Measurements from ENCODE around the gene ATXN2. TPM values are rescaled to one million over a fixed set of nuclear protein-coding genes. Genes with fewer than 3 reads are reported as not detected.
"Not testable (repeated sequence)": the region's sequence is repeated elsewhere in the genome, so short reads cannot be mapped to it uniquely, and the experiment has no call there.

The ATXN2 gene
- total RNA-seq, 2 experiments from 2014 or later = 37.2 to 42.3 TPM

DNA sequence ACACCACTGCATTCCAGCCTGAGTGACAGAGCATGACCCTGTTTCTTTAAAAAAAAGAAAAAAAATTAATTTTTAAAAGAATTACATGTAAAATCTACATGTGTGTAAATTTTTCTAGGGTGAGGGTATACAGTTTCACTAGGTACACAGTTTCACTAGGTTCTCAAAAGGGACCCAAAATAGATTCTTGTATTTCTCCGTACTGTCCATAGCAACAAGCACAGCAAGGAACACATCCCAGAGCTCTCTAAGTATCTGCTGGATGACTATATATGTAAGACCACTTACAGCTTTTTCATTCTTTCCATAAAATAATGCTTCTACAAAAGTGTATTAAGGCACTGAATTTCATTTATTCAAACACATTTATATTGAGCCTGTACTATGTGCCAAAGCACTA lies 55.1 kb downstream of the ATXN2 start:
- POLR2A ChIA-PET = no interaction called here
- no peaks in the 10 kb centered on the region for H3K9me3 Mint-ChIP-seq
- peaks cover 17% of the 10 kb centered on the region for H3K36me3 Mint-ChIP-seq
- ATAC-seq (ENCODE audit: low read depth) (no peak), DNase-seq (no peak)
- no peaks in the 10 kb centered on the region for H3K27me3 Mint-ChIP-seq
- H3K4me3 Mint-ChIP-seq = no peak overlapping the region
- peaks cover 9% of the 10 kb centered on the region for H3K4me1 Mint-ChIP-seq
- no peak overlapping the region for H3K27ac Mint-ChIP-seq

DNA sequence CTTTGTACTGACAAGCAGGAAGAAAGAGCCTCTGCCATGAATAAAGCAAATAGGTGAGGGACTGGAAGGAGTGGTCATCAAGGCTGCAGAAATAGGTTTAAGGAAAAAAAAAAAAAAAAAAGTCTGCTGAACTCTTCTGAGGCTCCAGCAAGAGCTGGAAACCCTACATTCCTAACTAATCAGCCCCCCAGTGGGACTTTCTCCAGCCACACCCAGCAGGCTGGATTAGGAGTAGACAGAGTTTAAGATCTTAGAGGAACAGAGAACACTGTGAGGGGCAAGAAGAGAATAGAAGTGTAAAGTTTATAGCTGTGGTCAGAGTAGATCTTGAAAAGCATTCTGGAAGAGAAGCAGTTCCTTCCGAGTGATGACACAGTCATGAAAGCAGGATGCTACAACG lies 66.4 kb downstream of the ATXN2 start:
- POLR2A ChIA-PET = no interaction called here
- Mint-ChIP-seq H3K9me3 (no peaks in the 10 kb centered on the region), H3K27me3 (no peaks in the 10 kb centered on the region), H3K4me3 (no peak overlapping the region), H3K4me1 (peaks cover 5% of the 10 kb centered on the region), H3K27ac (no peak overlapping the region), H3K36me3 (peaks cover 8% of the 10 kb centered on the region)
- DNase-seq (no peak), ATAC-seq (ENCODE audit: low read depth) (no peak)

DNA sequence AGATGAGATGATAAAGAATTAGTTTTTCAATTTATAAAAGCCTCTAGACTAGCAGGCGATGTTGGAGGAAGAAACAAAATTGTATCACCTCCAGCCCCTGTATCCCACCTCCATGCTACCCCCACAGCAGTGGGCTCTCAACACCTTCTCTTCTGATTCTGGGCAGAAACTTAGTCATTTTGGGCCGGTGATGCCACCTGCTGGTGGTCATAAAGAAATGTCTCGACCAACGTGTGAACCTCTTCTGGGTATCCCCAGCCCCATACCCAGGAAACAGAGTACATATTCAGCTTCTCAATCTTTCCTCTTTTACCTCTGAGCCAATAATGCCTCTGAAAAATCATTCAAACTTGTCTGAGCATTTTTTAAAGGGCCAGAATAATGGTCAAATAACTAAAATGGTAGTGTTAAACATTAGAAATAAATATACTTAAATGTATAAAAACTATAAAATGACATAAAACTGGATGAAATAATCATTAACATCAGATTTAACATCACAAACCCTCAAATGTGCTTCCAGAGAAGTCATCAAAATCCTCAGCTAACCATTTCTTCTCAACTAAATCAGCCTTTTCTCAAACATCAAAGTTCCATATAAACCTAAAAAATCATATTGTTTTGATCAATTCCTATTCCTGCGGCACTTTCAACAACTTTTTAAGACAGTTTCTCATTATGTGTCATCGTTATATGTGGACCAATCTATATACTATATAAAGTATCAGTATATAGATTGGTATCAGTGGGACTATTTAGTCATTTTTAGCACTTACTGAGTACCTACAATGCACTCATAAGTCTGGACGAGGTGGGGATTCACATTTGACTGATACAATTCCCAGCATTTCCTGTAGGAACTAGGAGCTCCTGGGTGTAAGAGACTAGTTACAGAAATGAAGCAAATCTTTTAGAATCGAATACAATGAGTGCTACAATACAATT lies 69.4 kb downstream of the ATXN2 start:
- Mint-ChIP-seq H3K36me3 (peaks cover 9% of the 10 kb centered on the region), H3K4me1 (peaks cover 5% of the 10 kb centered on the region), H3K9me3 (no peaks in the 10 kb centered on the region), H3K27me3 (no peaks in the 10 kb centered on the region), H3K4me3 (no peak overlapping the region), H3K27ac (no peak overlapping the region)
- peak; percentile 64 for DNase-seq
- POLR2A ChIA-PET = interaction anchor here (0.7 to 1.3 kb wide), 2 partner anchors 130 to 133 kb away, joined by 3 to 8 read pairs; no protein-coding TSS in a partner anchor
- peak; percentile 89 for ATAC-seq (ENCODE audit: low read depth)

DNA sequence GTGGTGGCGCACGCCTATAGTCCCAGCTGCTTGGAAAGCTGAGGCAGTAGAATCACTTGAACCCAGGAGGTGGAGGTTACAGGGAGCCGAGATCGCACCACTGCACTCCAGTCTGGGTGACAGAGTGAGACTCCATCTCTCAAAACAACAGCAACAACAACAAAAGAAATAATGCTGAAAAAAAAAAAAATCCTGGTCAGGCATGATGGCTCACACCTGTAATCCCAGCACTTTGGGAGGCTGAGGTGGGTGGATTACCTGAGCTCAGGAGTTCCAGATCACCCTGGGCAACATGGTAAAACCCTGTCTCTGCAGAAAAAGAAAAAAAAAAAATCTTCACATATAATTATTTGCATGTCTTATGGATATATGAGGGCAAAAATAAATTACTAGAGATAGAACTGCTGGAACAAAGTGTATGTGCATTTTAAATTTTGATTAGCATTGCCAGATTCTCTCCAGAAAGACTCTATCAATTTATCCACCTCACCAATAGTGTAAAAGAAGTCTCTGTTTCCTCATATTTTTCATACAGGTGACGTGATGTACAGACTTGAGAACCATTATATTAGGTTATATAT lies 75.4 kb downstream of the ATXN2 start:
- peaks cover 1% of the 10 kb centered on the region for H3K9me3 Mint-ChIP-seq
- no peak overlapping the region for H3K4me3 Mint-ChIP-seq
- H3K4me1 Mint-ChIP-seq = peaks cover 4% of the 10 kb centered on the region
- H3K27ac Mint-ChIP-seq = no peak overlapping the region
- POLR2A ChIA-PET = no interaction called here
- H3K27me3 Mint-ChIP-seq = no peaks in the 10 kb centered on the region
- DNase-seq (no peak), ATAC-seq (ENCODE audit: low read depth) (no peak)
- peaks cover 17% of the 10 kb centered on the region for H3K36me3 Mint-ChIP-seq

DNA sequence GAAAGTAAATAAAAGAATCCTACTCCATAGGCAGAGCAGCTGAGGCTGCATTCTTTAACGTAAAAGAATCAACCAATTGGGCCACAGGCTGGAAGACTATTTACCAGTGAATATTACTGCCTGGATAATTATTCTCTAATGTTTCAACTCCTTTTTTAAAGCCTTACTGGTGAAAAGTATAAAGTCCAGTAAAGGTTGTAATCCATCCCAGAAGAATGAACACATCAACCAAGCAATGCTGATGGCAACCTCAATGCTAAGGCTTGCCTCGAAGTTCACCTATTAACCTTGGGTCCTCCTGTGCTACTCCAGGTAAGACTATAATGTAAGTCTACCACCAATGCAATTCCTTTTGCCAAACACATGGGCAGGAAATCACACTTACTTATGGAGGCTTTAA lies 77.3 kb downstream of the ATXN2 start:
- Mint-ChIP-seq H3K9me3 (peaks cover 1% of the 10 kb centered on the region), H3K27ac (no peak overlapping the region), H3K4me1 (peaks cover 4% of the 10 kb centered on the region), H3K36me3 (peaks cover 17% of the 10 kb centered on the region), H3K4me3 (no peak overlapping the region), H3K27me3 (no peaks in the 10 kb centered on the region)
- DNase-seq = no peak
- POLR2A ChIA-PET = no interaction called here
- ATAC-seq (ENCODE audit: low read depth) = no peak

DNA sequence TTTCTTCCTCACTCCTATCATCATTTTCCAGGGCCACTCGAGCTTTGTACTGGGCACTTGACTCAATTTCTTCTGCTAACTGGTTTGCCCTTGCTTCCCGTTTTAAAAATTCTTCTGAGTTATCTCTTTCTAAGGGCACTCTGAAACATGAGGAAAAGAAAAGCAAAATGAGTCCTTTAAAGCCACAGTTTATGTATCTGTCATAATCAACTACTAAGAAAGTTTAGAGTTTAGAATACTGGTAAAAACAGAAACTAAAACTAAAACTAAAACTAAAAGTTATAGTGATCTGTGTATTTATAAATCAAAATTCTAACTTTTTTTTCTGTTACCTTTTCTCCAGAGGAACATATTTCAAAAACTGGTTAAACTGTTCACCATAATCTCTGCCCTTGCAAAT lies 79.2 kb downstream of the ATXN2 start:
- H3K36me3 Mint-ChIP-seq = peaks cover 16% of the 10 kb centered on the region
- no peaks in the 10 kb centered on the region for H3K27me3 Mint-ChIP-seq
- H3K4me1 Mint-ChIP-seq = peaks cover 4% of the 10 kb centered on the region
- H3K4me3 Mint-ChIP-seq = peak overlapping the region; percentile 40
- POLR2A ChIA-PET = no interaction called here
- H3K27ac Mint-ChIP-seq = no peak overlapping the region
- no peak for DNase-seq
- no peak for ATAC-seq (ENCODE audit: low read depth)
- peaks cover 1% of the 10 kb centered on the region for H3K9me3 Mint-ChIP-seq

DNA sequence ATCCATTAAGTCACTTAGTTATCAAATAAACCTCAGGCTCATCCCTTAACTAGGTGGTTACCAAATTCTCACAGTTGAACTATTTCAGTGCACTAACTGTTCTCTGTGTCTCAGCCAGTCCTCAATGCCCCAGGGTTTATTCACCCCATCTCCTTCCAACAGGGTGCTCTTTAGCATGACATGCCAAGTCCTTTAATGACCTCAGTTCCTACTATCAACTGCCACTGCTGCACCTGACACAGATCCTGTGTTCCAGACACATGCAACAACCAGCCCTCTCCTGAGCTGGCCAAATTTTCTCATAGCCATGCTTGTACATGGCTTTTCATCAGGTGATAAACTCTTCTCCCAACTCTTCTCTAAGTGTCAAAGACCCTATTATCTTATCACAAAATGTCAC lies 80.0 kb downstream of the ATXN2 start:
- no peak overlapping the region for H3K4me3 Mint-ChIP-seq
- POLR2A ChIA-PET = no interaction called here
- DNase-seq = no peak
- peaks cover 4% of the 10 kb centered on the region for H3K4me1 Mint-ChIP-seq
- H3K27me3 Mint-ChIP-seq = no peaks in the 10 kb centered on the region
- H3K27ac Mint-ChIP-seq = no peak overlapping the region
- H3K9me3 Mint-ChIP-seq = no peaks in the 10 kb centered on the region
- no peak for ATAC-seq (ENCODE audit: low read depth)
- H3K36me3 Mint-ChIP-seq = peaks cover 12% of the 10 kb centered on the region

DNA sequence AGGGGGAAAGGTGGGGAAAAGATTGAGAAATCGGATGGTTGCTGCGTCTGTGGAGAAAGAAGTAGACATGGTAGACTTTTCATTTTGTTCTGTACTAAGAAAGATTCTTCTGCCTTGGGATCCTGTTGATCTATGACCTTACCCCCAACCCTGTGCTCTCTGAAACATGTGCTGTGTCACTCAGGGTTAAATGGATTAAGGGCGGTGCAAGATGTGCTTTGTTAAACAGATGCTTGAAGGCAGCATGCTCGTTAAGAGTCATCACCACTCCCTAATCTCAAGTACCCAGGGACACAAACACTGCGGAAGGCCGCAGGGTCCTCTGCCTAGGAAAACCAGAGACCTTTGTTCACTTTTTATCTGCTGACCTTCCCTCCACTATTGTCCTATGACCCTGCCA lies 91.4 kb downstream of the ATXN2 start:
- POLR2A ChIA-PET; H3K27me3 Mint-ChIP-seq; ATAC-seq (ENCODE audit: low read depth); H3K27ac Mint-ChIP-seq; DNase-seq; H3K9me3 Mint-ChIP-seq; H3K4me3 Mint-ChIP-seq: not testable (repeated sequence)
- peaks cover 30% of the 10 kb centered on the region for H3K36me3 Mint-ChIP-seq
- peaks cover 16% of the 10 kb centered on the region for H3K4me1 Mint-ChIP-seq

DNA sequence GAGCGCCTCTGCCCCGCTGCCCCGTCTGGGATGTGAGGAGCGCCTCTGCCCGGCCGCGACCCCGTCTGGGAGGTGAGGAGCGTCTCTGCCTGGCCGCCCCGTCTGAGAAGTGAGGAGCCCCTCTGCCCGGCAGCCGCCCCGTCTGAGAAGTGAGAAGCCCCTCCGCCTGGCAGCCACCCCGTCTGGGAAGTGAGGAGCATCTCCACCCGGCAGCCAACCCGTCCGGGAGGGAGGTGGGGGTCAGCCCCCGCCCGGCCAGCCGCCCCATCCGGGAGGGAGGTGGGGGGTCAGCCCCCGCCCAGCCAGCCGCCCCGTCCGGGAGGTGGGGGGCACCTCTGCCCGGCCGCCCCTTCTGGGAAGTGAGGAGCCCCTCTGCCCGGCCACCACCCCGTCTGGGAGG lies 91.9 kb downstream of the ATXN2 start:
- H3K4me3 Mint-ChIP-seq; DNase-seq; H3K27me3 Mint-ChIP-seq; ATAC-seq (ENCODE audit: low read depth); H3K9me3 Mint-ChIP-seq; H3K27ac Mint-ChIP-seq; POLR2A ChIA-PET: not testable (repeated sequence)
- peaks cover 30% of the 10 kb centered on the region for H3K36me3 Mint-ChIP-seq
- H3K4me1 Mint-ChIP-seq = peaks cover 16% of the 10 kb centered on the region

DNA sequence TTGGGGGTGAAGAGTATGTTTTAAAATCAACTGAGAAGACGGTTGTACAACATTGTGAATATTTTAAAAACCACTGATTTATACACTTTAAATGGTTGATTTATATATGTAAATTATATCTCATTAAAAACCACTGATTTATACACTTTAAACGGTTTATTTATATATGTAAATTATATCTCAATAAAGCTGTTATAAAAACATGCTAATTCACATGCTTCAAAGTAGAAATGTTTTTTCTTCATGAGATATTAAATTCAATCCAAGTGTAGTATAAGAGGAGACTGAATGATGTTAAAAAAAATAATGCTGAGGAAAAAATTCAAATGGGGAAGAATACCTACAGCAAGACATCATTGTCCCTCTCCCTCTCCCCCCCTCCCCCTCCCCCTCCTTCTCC lies 92.9 kb downstream of the ATXN2 start:
- no peak overlapping the region for H3K4me3 Mint-ChIP-seq
- no peak overlapping the region for H3K27ac Mint-ChIP-seq
- DNase-seq (no peak), ATAC-seq (ENCODE audit: low read depth) (no peak)
- H3K9me3 Mint-ChIP-seq = no peaks in the 10 kb centered on the region
- no peaks in the 10 kb centered on the region for H3K27me3 Mint-ChIP-seq
- POLR2A ChIA-PET = no interaction called here
- H3K36me3 Mint-ChIP-seq = peaks cover 26% of the 10 kb centered on the region
- H3K4me1 Mint-ChIP-seq = peaks cover 16% of the 10 kb centered on the region

DNA sequence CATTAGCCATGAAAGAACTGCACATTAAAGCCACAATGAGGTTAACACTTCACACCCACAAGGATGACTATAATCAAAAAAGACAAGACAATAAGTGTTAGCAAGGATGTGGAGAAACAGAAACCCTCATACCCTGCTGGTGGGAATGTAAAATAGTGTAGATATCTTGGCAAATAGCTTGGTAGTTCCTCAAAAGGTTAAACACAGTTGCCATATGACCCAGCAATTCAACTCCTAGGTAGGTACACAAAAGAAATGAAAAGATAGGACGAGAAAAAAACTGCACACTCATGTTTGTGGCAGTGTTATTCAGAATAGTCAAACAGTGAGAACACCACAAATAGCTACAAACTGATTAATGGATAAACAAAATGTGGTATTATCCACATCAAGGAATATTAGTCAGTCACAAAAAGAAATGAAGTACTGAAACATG lies 93.5 kb downstream of the ATXN2 start:
- no peaks in the 10 kb centered on the region for H3K27me3 Mint-ChIP-seq
- no peak for DNase-seq
- POLR2A ChIA-PET = no interaction called here
- ATAC-seq (ENCODE audit: low read depth) = peak; percentile 87
- peak overlapping the region; percentile 39 for H3K4me3 Mint-ChIP-seq
- no peaks in the 10 kb centered on the region for H3K9me3 Mint-ChIP-seq
- H3K27ac Mint-ChIP-seq = peak overlapping the region; percentile 41
- H3K4me1 Mint-ChIP-seq = peaks cover 16% of the 10 kb centered on the region
- H3K36me3 Mint-ChIP-seq = peaks cover 24% of the 10 kb centered on the region

DNA sequence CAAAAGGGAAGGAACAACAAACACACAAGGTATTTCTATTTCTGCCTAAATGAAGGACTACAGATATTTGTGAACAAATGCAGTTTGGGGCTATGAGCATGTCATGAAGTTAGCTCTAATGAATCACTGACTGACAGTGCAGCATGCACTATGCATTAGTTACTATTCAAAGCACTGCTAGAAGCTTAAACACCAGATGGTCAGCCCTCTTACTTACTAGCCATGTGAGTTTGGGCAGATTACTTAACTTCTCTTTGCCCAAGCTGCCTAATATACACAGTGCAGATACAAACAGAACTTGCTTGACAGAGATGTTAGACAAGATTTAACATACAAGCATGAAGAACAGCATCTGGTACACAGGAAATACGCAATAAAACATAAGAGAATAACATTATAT lies 96.0 kb downstream of the ATXN2 start:
- H3K36me3 Mint-ChIP-seq = peaks cover 31% of the 10 kb centered on the region
- H3K4me1 Mint-ChIP-seq = peaks cover 16% of the 10 kb centered on the region
- H3K27ac Mint-ChIP-seq = no peak overlapping the region
- H3K27me3 Mint-ChIP-seq = no peaks in the 10 kb centered on the region
- POLR2A ChIA-PET = no interaction called here
- H3K4me3 Mint-ChIP-seq = no peak overlapping the region
- H3K9me3 Mint-ChIP-seq = no peaks in the 10 kb centered on the region
- DNase-seq (no peak), ATAC-seq (ENCODE audit: low read depth) (no peak)

DNA sequence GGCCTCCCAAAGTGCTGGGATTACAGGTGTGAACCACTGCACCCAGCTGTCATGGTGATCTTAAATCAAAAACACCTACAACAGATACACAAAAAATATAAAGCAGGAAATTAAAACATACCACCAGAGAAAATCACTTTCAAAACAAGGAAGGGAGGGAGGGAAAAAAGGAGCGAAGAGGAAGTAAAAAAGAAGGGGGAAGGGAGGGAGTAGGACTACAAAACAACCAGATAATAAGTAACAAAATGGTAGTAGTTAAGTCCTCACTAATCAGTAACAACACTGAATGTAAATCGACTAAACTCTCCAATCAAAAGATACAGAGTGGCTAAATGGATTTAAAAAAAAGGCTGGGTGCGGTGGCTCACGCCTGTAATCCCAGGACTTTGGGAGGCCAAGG lies 104.4 kb downstream of the ATXN2 start:
- Mint-ChIP-seq H3K36me3 (peaks cover 28% of the 10 kb centered on the region), H3K27me3 (no peaks in the 10 kb centered on the region), H3K4me1 (no peaks in the 10 kb centered on the region), H3K27ac (no peak overlapping the region), H3K9me3 (no peaks in the 10 kb centered on the region), H3K4me3 (no peak overlapping the region)
- DNase-seq = no peak
- POLR2A ChIA-PET = interaction anchor here (0.7 kb wide), 1 partner anchor 62 kb away, joined by 4 read pairs; no protein-coding TSS in a partner anchor
- ATAC-seq (ENCODE audit: low read depth) = no peak

DNA sequence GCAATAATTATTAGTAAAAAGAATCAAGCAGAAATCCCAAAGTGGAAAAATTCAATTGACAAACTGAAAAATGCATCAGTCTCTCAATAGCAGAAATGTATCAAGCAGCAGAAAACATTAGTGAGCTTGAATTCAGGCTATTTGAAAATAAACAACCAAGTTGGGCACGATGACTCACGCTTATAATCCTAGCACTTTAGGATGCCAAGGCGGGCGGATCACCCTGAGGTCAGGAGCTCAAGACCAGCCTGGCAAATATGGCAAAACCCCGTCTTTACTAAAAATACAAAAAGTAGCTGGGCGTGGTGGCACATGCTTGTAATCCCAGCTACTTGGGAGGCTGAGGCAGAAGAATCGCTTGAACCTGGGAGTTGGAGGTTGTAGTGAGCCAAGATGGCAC lies 106.1 kb downstream of the ATXN2 start:
- POLR2A ChIA-PET, H3K4me1 Mint-ChIP-seq: not testable (repeated sequence)
- peaks cover 25% of the 10 kb centered on the region for H3K36me3 Mint-ChIP-seq

More for the DNA sequence above, 106.1 kb downstream of the ATXN2 start:
- not testable (repeated sequence) for ATAC-seq (ENCODE audit: low read depth); H3K27ac Mint-ChIP-seq; DNase-seq; H3K4me3 Mint-ChIP-seq; H3K9me3 Mint-ChIP-seq; H3K27me3 Mint-ChIP-seq

Data from activated naive CD8-positive, alpha-beta T cell treated with anti-CD3 and anti-CD28 coated beads, Interleukin-2, amount 10 ng/mL, durations not matched to agents 7 days and 5 days (primary cell).